ENCODE measurements around the gene WDR87. TPM values are rescaled to one million over a fixed set of nuclear protein-coding genes. Genes with fewer than 3 reads are reported as not detected.
A peak's percentile ranks its signal among the peaks of the same experiment; 100 is the strongest.

The WDR87 gene
- total RNA-seq, 1 experiment from 2014 or later, result not detected

DNA sequence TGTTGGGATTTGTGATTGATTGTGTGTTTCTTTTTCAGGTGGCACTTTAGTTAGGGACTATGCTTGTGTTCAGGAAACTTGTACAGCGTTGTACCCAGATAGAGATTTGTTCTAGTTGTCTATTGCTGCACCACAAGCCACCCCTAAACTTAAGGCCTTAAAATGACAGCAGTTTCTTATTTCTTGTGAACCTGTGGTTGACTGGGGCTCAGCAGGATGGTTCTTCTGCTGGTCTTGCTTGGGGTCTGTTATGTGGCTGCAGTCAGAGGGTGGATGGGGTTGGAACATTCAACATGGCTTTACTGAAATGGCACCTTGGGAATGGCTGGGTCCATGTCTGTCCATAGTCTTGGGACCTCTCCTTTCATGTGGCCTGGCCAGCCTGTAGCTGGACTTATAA lies 28.9 kb upstream of the WDR87 start:
- intact Hi-C loops (cut with micrococcal nuclease), result loop anchor here (10.0 kb wide), 1 partner anchor 49 kb away; no protein-coding TSS in a partner anchor
- no peak for DNase-seq (ENCODE audit: low read depth, low spot score)

DNA sequence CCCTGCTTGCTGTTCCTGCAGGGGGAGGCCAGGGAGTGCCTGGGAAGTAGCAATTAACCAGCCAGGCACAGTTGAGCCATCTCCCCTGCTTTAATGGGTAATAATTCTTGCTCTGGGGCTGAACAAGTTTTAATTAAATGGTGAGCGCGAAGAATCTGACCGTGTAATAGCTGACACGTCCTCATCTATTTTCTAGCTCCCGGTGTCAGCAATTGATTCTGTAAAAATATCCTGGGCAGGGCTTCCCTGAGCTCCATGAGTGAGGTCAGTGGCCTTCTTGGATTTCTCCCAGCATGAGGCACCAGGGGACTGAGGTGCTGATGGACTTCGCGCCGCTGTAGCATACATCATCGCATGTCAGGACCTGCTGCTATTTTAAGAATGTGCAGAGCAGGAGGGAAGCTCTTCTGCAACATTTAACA lies 27.6 kb upstream of the WDR87 start:
- ChIA-PET CTCF (no interaction called here), POLR2A (no interaction called here), RAD21 (ENCODE audit: low non-redundant PET in 1 of 2, low total read pairs in 2 of 2, uncharacterized antibody in 2 of 2, unreplicated experiment in 2 of 2) (no interaction called here)
- Histone ChIP-seq H3K36me3 (ENCODE audit: control insufficient read depth in 1 of 2, insufficient read depth in 2 of 2, low read length in 2 of 2) (no peaks in the 10 kb centered on the region; a peak in 1 of 4 replicates), H3K79me2 (ENCODE audit: insufficient read depth, low read length) (peaks cover 80% of the 10 kb centered on the region), H3K9me3 (ENCODE audit: control insufficient read depth in 1 of 2, insufficient read depth in 1 of 2, low read depth in 1 of 2, low read length in 2 of 2) (no peaks in the 10 kb centered on the region), H3K9me2 (ENCODE audit: insufficient read depth) (no peaks in the 10 kb centered on the region), H3K27me3 (ENCODE audit: insufficient read depth, low read length) (no peaks in the 10 kb centered on the region), H3K27ac (ENCODE audit: low read depth, low read length) (peak overlapping the region; percentile 88), H3K9ac (ENCODE audit: low read length) (peak overlapping the region; percentile 60), H2AFZ (ENCODE audit: low read depth, low read length, poor library complexity, severe bottlenecking) (no peak overlapping the region), H3K4me1 (ENCODE audit: control insufficient read depth in 1 of 2, insufficient read depth in 2 of 2, low read length in 2 of 2) (peaks cover 49 to 68% of the 10 kb centered on the region in 2 experiments), H4K20me1 (ENCODE audit: insufficient read depth) (no peaks in the 10 kb centered on the region), H3K4me2 (ENCODE audit: low read length) (peak overlapping the region; percentile 87), H3K4me3 (replicated peaks in 1 of 2; ENCODE audit: low read depth in 1 of 2, low read length in 2 of 2) (no peak overlapping the region)
- BruUV-seq (replicated peaks), result no TSS peak
- intact Hi-C loops (cut with micrococcal nuclease), result loop anchor here (10.0 kb wide), 1 partner anchor 51 kb away; no protein-coding TSS in a partner anchor
- no peak for ATAC-seq
- DNase-seq (ENCODE audit: low read depth, low spot score), result no peak
- no peak for TF ChIP-seq CEBPB (IDR thresholded peaks at IDR 0.05; ENCODE audit: low read depth)
- TF ChIP-seq, protein P1, sequence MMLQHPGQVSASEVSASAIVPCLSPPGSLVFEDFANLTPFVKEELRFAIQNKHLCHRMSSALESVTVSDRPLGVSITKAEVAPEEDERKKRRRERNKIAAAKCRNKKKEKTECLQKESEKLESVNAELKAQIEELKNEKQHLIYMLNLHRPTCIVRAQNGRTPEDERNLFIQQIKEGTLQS (IDR thresholded peaks at IDR 0.05), result no peak
- TF ChIP-seq, protein P2, sequence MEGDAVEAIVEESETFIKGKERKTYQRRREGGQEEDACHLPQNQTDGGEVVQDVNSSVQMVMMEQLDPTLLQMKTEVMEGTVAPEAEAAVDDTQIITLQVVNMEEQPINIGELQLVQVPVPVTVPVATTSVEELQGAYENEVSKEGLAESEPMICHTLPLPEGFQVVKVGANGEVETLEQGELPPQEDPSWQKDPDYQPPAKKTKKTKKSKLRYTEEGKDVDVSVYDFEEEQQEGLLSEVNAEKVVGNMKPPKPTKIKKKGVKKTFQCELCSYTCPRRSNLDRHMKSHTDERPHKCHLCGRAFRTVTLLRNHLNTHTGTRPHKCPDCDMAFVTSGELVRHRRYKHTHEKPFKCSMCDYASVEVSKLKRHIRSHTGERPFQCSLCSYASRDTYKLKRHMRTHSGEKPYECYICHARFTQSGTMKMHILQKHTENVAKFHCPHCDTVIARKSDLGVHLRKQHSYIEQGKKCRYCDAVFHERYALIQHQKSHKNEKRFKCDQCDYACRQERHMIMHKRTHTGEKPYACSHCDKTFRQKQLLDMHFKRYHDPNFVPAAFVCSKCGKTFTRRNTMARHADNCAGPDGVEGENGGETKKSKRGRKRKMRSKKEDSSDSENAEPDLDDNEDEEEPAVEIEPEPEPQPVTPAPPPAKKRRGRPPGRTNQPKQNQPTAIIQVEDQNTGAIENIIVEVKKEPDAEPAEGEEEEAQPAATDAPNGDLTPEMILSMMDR (IDR thresholded peaks at IDR 0.05 in 2 of 3, conservative IDR thresholded peaks at IDR 0.05 in 1 of 3; ENCODE audit: borderline replicate concordance in 1 of 3, insufficient read depth in 1 of 3, low read depth in 2 of 3, low read length in 2 of 3), result no peak
- TF ChIP-seq ZFX (IDR thresholded peaks at IDR 0.05), result no peak
- no peak for TF ChIP-seq POLR2AphosphoS5 (IDR thresholded peaks at IDR 0.05; ENCODE audit: low read depth, low read length)
- TF ChIP-seq, protein P3, sequence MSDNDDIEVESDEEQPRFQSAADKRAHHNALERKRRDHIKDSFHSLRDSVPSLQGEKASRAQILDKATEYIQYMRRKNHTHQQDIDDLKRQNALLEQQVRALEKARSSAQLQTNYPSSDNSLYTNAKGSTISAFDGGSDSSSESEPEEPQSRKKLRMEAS (IDR thresholded peaks at IDR 0.05), result no peak; the same call in 1 of the 2 replicates
- TF ChIP-seq SIN3A (IDR thresholded peaks at IDR 0.05; ENCODE audit: low read depth), result no peak
- TF ChIP-seq POLR2A (IDR thresholded peaks at IDR 0.05; ENCODE audit: borderline replicate concordance, extremely low read depth, insufficient read depth, insufficient read length), result no peak
- no peak for TF ChIP-seq ELF1 (IDR thresholded peaks at IDR 0.05; ENCODE audit: borderline replicate concordance, low read depth)
- TF ChIP-seq EZH2phosphoT487 (IDR thresholded peaks at IDR 0.05; ENCODE audit: borderline replicate concordance), result no peak
- no peak for TF ChIP-seq RAD21 (IDR thresholded peaks at IDR 0.05; ENCODE audit: low read depth)
- TF ChIP-seq FOSL1 (IDR thresholded peaks at IDR 0.05; ENCODE audit: low read depth), result no peak

More for the DNA sequence above, 28.9 kb upstream of the WDR87 start:
- H3K27ac ChIP-seq (ENCODE audit: low read depth, low read length), result no peak overlapping the region
- CTCF ChIA-PET, result no interaction called here
- RAD21 ChIA-PET (ENCODE audit: low non-redundant PET in 1 of 2, low total read pairs in 2 of 2, uncharacterized antibody in 2 of 2, unreplicated experiment in 2 of 2), result no interaction called here
- no peaks in the 10 kb centered on the region; a peak in 1 of 4 replicates for H3K36me3 ChIP-seq (ENCODE audit: control insufficient read depth in 1 of 2, insufficient read depth in 2 of 2, low read length in 2 of 2)
- peaks cover 76% of the 10 kb centered on the region for H3K79me2 ChIP-seq (ENCODE audit: insufficient read depth, low read length)
- no peak for ATAC-seq
- no peak overlapping the region for H3K4me2 ChIP-seq (ENCODE audit: low read length)
- no TSS peak for BruUV-seq (replicated peaks)
- POLR2A ChIA-PET, result no interaction called here
- no peaks in the 10 kb centered on the region for H4K20me1 ChIP-seq (ENCODE audit: insufficient read depth)
- H3K9me3 ChIP-seq (ENCODE audit: control insufficient read depth in 1 of 2, insufficient read depth in 1 of 2, low read depth in 1 of 2, low read length in 2 of 2), result no peaks in the 10 kb centered on the region
- no peak overlapping the region for H3K4me3 ChIP-seq (replicated peaks in 1 of 2; ENCODE audit: low read depth in 1 of 2, low read length in 2 of 2)
- H3K27me3 ChIP-seq (ENCODE audit: insufficient read depth, low read length), result no peaks in the 10 kb centered on the region
- H2AFZ ChIP-seq (ENCODE audit: low read depth, low read length, poor library complexity, severe bottlenecking), result no peak overlapping the region
- no peaks in the 10 kb centered on the region for H3K9me2 ChIP-seq (ENCODE audit: insufficient read depth)
- TF ChIP-seq JUND (IDR thresholded peaks at IDR 0.05) (no peak), EZH2 (IDR thresholded peaks at IDR 0.05) (no peak), POLR2A (IDR thresholded peaks at IDR 0.05; ENCODE audit: borderline replicate concordance, extremely low read depth, insufficient read depth, insufficient read length) (no peak), EZH2phosphoT487 (IDR thresholded peaks at IDR 0.05; ENCODE audit: borderline replicate concordance) (no peak), SRF (IDR thresholded peaks at IDR 0.05; ENCODE audit: low read depth) (no peak), ZNF274 (IDR thresholded peaks at IDR 0.05; ENCODE audit: low read depth, low read length) (no peak)
- TF ChIP-seq, protein P3 (IDR thresholded peaks at IDR 0.05), result no peak
- TF ChIP-seq, protein P2 (IDR thresholded peaks at IDR 0.05 in 2 of 3, conservative IDR thresholded peaks at IDR 0.05 in 1 of 3; ENCODE audit: borderline replicate concordance in 1 of 3, insufficient read depth in 1 of 3, low read depth in 2 of 3, low read length in 2 of 3), result no peak
- peaks cover 39 to 55% of the 10 kb centered on the region in 2 experiments for H3K4me1 ChIP-seq (ENCODE audit: control insufficient read depth in 1 of 2, insufficient read depth in 2 of 2, low read length in 2 of 2)
- H3K9ac ChIP-seq (ENCODE audit: low read length), result no peak overlapping the region

Data from HCT116 (cell line).